ENCODE results near the gene ATP8B3.

DNA sequence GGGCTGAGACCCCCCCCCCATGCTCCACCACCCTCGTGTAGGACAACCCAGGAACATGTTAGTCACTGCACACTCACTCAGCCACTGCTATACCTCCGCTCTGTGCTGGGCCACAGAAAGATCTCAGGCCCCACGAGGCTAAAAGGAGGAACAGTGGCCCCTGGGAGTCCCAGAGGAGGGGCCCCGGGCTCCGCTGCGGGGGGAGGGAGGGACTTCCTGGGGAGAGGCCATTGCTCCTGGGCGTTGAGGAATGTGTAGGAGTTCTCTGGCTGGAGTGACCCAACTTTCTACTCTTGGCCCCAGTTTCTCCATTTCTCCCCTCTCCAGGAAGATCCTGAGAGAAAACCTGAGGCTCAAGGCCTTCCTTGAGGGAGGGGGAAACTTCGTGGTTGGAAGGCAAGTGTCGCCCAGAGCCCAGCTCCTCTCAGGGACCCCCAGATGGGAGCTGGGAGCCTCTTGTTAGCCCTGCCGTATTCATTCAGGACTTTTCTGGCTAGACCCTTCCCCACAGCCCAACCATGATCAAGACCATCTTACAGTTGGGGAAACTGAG is 45.2 kb downstream of the ATP8B3 start:
- TF ChIP-seq, protein P1, sequence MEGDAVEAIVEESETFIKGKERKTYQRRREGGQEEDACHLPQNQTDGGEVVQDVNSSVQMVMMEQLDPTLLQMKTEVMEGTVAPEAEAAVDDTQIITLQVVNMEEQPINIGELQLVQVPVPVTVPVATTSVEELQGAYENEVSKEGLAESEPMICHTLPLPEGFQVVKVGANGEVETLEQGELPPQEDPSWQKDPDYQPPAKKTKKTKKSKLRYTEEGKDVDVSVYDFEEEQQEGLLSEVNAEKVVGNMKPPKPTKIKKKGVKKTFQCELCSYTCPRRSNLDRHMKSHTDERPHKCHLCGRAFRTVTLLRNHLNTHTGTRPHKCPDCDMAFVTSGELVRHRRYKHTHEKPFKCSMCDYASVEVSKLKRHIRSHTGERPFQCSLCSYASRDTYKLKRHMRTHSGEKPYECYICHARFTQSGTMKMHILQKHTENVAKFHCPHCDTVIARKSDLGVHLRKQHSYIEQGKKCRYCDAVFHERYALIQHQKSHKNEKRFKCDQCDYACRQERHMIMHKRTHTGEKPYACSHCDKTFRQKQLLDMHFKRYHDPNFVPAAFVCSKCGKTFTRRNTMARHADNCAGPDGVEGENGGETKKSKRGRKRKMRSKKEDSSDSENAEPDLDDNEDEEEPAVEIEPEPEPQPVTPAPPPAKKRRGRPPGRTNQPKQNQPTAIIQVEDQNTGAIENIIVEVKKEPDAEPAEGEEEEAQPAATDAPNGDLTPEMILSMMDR (IDR thresholded peaks at IDR 0.05; ENCODE audit: insufficient read depth, low read depth, low read length), result no peak
- no peak for TF ChIP-seq EZH2 (IDR thresholded peaks at IDR 0.05; ENCODE audit: insufficient read depth, low read length)
